Measurements from ENCODE around the gene HPD.
A peak's percentile ranks its signal among the peaks of the same experiment; 100 is the strongest.
"Not testable (repeated sequence)": the region's sequence is repeated elsewhere in the genome, so short reads cannot be mapped to it uniquely, and the experiment has no call there.

The HPD gene

GRCh38 chr12:121871467-121871866 is 12.8 kb upstream of the HPD start:
- intact Hi-C loops (cut with DNase I), result no loop called here
- peak in 1 of 10 donors; percentile 9 for DNase-seq

GRCh38 chr12:121869229-121869628 is 10.6 kb upstream of the HPD start:
- intact Hi-C loops (cut with DNase I), result not testable (repeated sequence)
- DNase-seq, result peak in 1 of 10 donors; percentile 14

- no peak for DNase-seq
- intact Hi-C loops (cut with DNase I), result no loop called here
These were observed 7.7 kb upstream of the HPD start for GRCh38 chr12:121866331-121866730.

GRCh38 chr12:121861636-121862254 is 3.1 kb upstream of the HPD start:
- DNase-seq, result peak in 1 of 10 donors; percentile 40
- intact Hi-C loops (cut with DNase I), result no loop called here

GRCh38 chr12:121860699-121861098 is 2.0 kb upstream of the HPD start:
- peak in 1 of 10 donors; percentile 8 for DNase-seq
- intact Hi-C loops (cut with DNase I), result not testable (repeated sequence)

GRCh38 chr12:121860257-121860656 is 1.6 kb upstream of the HPD start:
- DNase-seq, result peak in 1 of 10 donors; percentile 61
- intact Hi-C loops (cut with DNase I), result no loop called here

- intact Hi-C loops (cut with DNase I), result no loop called here
- DNase-seq, result no peak
These were observed 369 bp downstream of the HPD start for GRCh38 chr12:121858318-121858661.

- intact Hi-C loops (cut with DNase I), result no loop called here
- no peak for DNase-seq
These were observed 1.1 kb downstream of the HPD start for GRCh38 chr12:121857322-121858246.

- intact Hi-C loops (cut with DNase I), result not testable (repeated sequence)
These were observed 6.3 kb downstream of the HPD start for GRCh38 chr12:121852392-121852791.

GRCh38 chr12:121849665-121850064 is 9.0 kb downstream of the HPD start:
- no peak for DNase-seq
- intact Hi-C loops (cut with DNase I), result no loop called here

More at GRCh38 chr12:121852392-121852791, 6.3 kb downstream of the HPD start:
- DNase-seq, result not testable (repeated sequence)

GRCh38 chr12:121849211-121849610 is 9.4 kb downstream of the HPD start:
- no peak for DNase-seq
- intact Hi-C loops (cut with DNase I), result no loop called here

GRCh38 chr12:121845701-121846100 is 13.0 kb downstream of the HPD start:
- intact Hi-C loops (cut with DNase I), result no loop called here
- no peak for DNase-seq

GRCh38 chr12:121843236-121843982 is 15.2 kb downstream of the HPD start:
- DNase-seq, result no peak
- intact Hi-C loops (cut with DNase I), result no loop called here

GRCh38 chr12:121839993-121840761 is 18.5 kb downstream of the HPD start:
- intact Hi-C loops (cut with DNase I), result no loop called here

GRCh38 chr12:121839106-121839992 is 19.3 kb downstream of the HPD start:
- intact Hi-C loops (cut with DNase I), result no loop called here
- DNase-seq, result peak; percentile 84 to 99 (median 94)

More at GRCh38 chr12:121839993-121840761, 18.5 kb downstream of the HPD start:
- no peak for DNase-seq

- intact Hi-C loops (cut with DNase I), result no loop called here
- no peak for DNase-seq
These were observed 20.5 kb downstream of the HPD start for GRCh38 chr12:121838126-121838525.

GRCh38 chr12:121837680-121838079 is 21.0 kb downstream of the HPD start:
- DNase-seq, result no peak
- intact Hi-C loops (cut with DNase I), result no loop called here

- peak in 1 of 10 donors; percentile 48 for DNase-seq
- intact Hi-C loops (cut with DNase I), result no loop called here
These were observed 27.0 kb downstream of the HPD start for GRCh38 chr12:121831571-121832245.

Data from posterior cingulate gyrus (tissue), 11 donors.